HG02759 (cell line): ENCODE data around the gene ATN1.

Experiments used
- ATAC-seq: cut with Tn5 transposase; IDR thresholded peaks from one replicate; pipeline ENCODE4 v1.9.1; 2021; ENCODE audit warnings: mild to moderate bottlenecking, moderate library complexity; ENCODE audit not compliant: unreplicated experiment

Gene ATN1

GRCh38 chr12:6970096-6970527 lies 42.4 kb downstream of the ATN1 start:
- ATAC-seq = peak; percentile 34

GRCh38 chr12:6974180-6974579 lies 46.4 kb downstream of the ATN1 start:
- no peak for ATAC-seq

GRCh38 chr12:6975297-6976032 lies 47.7 kb downstream of the ATN1 start:
- ATAC-seq = no peak

GRCh38 chr12:6977653-6978052 lies 49.9 kb downstream of the ATN1 start:
- ATAC-seq = no peak

- no peak for ATAC-seq
These were observed 50.4 kb downstream of the ATN1 start for GRCh38 chr12:6978188-6978587.

- no peak for ATAC-seq
These were observed 50.9 kb downstream of the ATN1 start for GRCh38 chr12:6978611-6979011.

GRCh38 chr12:6979021-6979420 lies 51.3 kb downstream of the ATN1 start:
- ATAC-seq = no peak

- ATAC-seq = no peak
These were observed 51.7 kb downstream of the ATN1 start for GRCh38 chr12:6979453-6979852.

GRCh38 chr12:6980075-6980474 lies 52.3 kb downstream of the ATN1 start:
- no peak for ATAC-seq

- no peak for ATAC-seq
These were observed 53.0 kb downstream of the ATN1 start for GRCh38 chr12:6980740-6981139.

GRCh38 chr12:6981152-6982052 lies 53.6 kb downstream of the ATN1 start:
- ATAC-seq = no peak

- no peak for ATAC-seq
These were observed 54.8 kb downstream of the ATN1 start for GRCh38 chr12:6982532-6982931.

GRCh38 chr12:6987956-6988553 lies 60.3 kb downstream of the ATN1 start:
- no peak for ATAC-seq
